Measurements from ENCODE around the gene ISG20L2. TPM values are rescaled to one million over a fixed set of nuclear protein-coding genes. Genes with fewer than 3 reads are reported as not detected.

ISG20L2 gene
- total RNA-seq, 1 experiment from 2014 or later, result 33.2 TPM

DNA sequence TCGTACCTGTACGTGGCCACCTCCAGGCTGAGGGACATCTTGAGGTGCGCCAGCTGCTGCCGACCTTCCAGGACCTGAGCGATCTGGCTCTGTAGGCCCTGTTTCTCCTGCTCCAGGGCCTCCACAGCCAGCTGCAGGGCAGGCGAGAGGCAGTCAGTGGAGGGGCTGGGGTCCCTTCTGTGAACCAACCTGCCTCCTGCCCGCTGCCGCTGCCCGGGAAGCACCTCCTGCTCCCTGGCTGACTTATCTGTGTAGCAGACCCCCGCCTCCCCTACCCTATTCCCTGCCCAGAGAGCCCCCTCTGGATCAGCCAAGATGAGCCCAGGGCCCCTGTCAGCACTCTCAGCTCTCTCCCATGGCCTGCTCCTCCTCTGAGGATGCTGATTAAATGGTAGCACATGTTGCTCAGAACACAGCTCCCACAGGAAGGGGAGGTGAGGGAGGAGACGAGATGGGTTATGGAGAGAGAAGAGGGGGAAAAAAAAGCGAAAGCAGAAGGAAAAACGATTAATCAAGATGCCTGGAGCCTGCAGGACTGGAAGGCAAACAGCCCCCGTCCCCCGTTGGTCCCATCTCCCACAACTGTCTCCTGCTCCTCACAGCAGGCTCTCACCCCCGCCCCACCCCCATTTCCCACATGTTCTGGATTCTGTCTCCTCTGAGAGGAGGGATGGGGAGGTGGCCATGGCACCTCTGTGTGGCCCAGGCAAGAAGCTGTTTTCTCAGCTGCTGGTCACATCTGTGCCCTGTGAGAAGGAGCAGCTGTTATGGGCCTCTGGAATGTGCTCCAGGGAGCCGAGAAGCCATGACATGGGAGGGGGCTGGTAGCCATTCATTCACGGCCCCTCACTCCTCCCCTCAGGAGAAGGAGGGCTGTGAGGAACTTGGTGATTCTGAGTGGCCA is 53.1 kb downstream of the ISG20L2 start:
- Histone ChIP-seq H3K9me3 (ENCODE audit: insufficient read depth, low read depth) (no peaks in the 10 kb centered on the region), H3K27ac (no peak overlapping the region), H3K79me2 (ENCODE audit: low read depth) (no peaks in the 10 kb centered on the region), H2AFZ (no peak overlapping the region), H3K4me3 (no peak overlapping the region), H3K4me1 (replicated peaks; ENCODE audit: insufficient read depth) (peaks cover 9% of the 10 kb centered on the region), H3F3A (ENCODE audit: insufficient read depth, low read depth) (no peaks in the 10 kb centered on the region; the same call in 1 of the 2 replicates), H3K9me2 (ENCODE audit: insufficient read depth) (no peaks in the 10 kb centered on the region), H3K36me3 (ENCODE audit: low read depth) (no peaks in the 10 kb centered on the region), H3K4me2 (no peak overlapping the region), H4K20me1 (ENCODE audit: insufficient read depth) (no peaks in the 10 kb centered on the region), H3K27me3 (ENCODE audit: insufficient read depth, low read depth) (peaks cover 42% of the 10 kb centered on the region)
- intact Hi-C loops (cut with micrococcal nuclease; ENCODE audit: unreplicated experiment), result no loop called here
- POLR2A ChIA-PET (ENCODE audit: unreplicated experiment), result interaction anchor here (0.7 kb wide), 1 partner anchor 68 kb away, joined by 5 read pairs; no protein-coding TSS in a partner anchor
- DNase-seq, result no peak
- no TSS peak for BruUV-seq (replicated peaks)
- TF ChIP-seq, protein P1, sequence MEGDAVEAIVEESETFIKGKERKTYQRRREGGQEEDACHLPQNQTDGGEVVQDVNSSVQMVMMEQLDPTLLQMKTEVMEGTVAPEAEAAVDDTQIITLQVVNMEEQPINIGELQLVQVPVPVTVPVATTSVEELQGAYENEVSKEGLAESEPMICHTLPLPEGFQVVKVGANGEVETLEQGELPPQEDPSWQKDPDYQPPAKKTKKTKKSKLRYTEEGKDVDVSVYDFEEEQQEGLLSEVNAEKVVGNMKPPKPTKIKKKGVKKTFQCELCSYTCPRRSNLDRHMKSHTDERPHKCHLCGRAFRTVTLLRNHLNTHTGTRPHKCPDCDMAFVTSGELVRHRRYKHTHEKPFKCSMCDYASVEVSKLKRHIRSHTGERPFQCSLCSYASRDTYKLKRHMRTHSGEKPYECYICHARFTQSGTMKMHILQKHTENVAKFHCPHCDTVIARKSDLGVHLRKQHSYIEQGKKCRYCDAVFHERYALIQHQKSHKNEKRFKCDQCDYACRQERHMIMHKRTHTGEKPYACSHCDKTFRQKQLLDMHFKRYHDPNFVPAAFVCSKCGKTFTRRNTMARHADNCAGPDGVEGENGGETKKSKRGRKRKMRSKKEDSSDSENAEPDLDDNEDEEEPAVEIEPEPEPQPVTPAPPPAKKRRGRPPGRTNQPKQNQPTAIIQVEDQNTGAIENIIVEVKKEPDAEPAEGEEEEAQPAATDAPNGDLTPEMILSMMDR (conservative IDR thresholded peaks at IDR 0.05), result no peak
- TF ChIP-seq EZH2 (IDR thresholded peaks at IDR 0.05; ENCODE audit: low read depth), result no peak
- CTCF ChIA-PET, result interaction anchor here (0.7 kb wide), 1 partner anchor 14 kb away, joined by 15 read pairs; no protein-coding TSS in a partner anchor

DNA sequence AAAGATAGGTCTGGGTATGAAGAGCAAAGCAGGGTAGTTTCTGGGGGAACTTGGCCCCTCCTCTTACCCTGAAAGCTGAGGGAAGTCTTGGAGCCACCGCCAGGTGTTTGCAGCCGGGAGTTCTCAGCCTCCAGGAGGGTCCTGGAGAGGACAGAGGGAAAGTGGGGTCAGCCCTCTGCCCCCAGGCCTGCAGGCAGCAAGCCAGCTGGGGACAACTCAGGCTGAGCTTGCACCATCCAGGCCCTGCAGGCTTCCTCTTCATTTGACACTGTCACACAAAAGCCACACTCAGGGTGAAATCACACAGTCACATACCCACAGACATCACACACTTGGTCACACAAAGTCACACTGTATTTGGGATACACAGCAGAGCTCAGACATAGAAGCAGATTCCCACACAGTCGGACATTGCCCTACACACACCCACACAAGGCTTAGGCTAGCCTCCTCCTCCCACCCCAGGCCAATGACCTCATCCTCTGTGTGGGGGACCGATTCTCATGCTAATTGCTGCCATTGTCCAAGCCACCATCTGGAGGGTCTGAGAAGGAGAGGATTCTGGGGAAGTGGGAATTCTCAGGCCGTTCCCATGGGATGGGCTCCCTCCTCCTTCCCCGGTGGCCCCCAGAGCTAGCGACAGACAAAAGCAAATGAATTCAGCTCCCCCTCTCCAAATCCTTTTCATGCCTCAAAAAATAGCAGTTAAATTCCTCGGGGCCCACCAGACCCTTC is 55.0 kb downstream of the ISG20L2 start:
- Histone ChIP-seq H3K9me2 (ENCODE audit: insufficient read depth) (no peaks in the 10 kb centered on the region), H3K27ac (no peak overlapping the region), H3F3A (ENCODE audit: insufficient read depth, low read depth) (no peaks in the 10 kb centered on the region; the same call in 1 of the 2 replicates), H3K36me3 (ENCODE audit: low read depth) (no peaks in the 10 kb centered on the region), H4K20me1 (ENCODE audit: insufficient read depth) (no peaks in the 10 kb centered on the region), H3K4me1 (replicated peaks; ENCODE audit: insufficient read depth) (peaks cover 9% of the 10 kb centered on the region), H3K79me2 (ENCODE audit: low read depth) (no peaks in the 10 kb centered on the region), H3K27me3 (ENCODE audit: insufficient read depth, low read depth) (peaks cover 30% of the 10 kb centered on the region; the same call in 1 of the 2 replicates), H3K9me3 (ENCODE audit: insufficient read depth, low read depth) (no peaks in the 10 kb centered on the region), H3K4me2 (no peak overlapping the region), H3K4me3 (no peak overlapping the region), H2AFZ (no peak overlapping the region)
- POLR2A ChIA-PET (ENCODE audit: unreplicated experiment), result no interaction called here
- no TSS peak for BruUV-seq (replicated peaks)
- intact Hi-C loops (cut with micrococcal nuclease; ENCODE audit: unreplicated experiment), result no loop called here
- no peak for DNase-seq
- CTCF ChIA-PET, result no interaction called here
- TF ChIP-seq EZH2 (IDR thresholded peaks at IDR 0.05; ENCODE audit: low read depth), result no peak
- TF ChIP-seq, protein P1 (conservative IDR thresholded peaks at IDR 0.05), result no peak

Other genes starting within 250 kb of the ISG20L2 start
- gene MEF2D, start 228.0 kb downstream of the ISG20L2 start, total RNA-seq (2021), result 25.5 and 33.5 TPM in 2 replicates
- gene IQGAP3, start 156.2 kb downstream of the ISG20L2 start, total RNA-seq (2021), result 63.1 and 63.4 TPM in 2 replicates
- gene TTC24, start 149.0 kb downstream of the ISG20L2 start, total RNA-seq (2021), result not detected in 2 replicates
- 83.9 and 90.3 TPM in 2 replicates for gene NAXE, start 137.0 kb downstream of the ISG20L2 start, total RNA-seq (2021)
- gene GPATCH4, start 127.3 kb downstream of the ISG20L2 start, total RNA-seq (2021), result 17.5 and 17.6 TPM in 2 replicates
- gene HAPLN2, start 109.4 kb downstream of the ISG20L2 start, total RNA-seq (2021), result 0.58 TPM in 1 of 2 replicates, not detected in the other
- not detected in 2 replicates for gene BCAN, start 86.6 kb downstream of the ISG20L2 start, total RNA-seq (2021)
- gene NES, start 51.4 kb downstream of the ISG20L2 start, total RNA-seq (2021), result 6.8 and 7.0 TPM in 2 replicates
- 142 and 286 TPM in 2 replicates for gene CRABP2, start 23.2 kb downstream of the ISG20L2 start, total RNA-seq (2021)
- 51.0 and 77.7 TPM in 2 replicates for gene METTL25B, start 297 bp downstream of the ISG20L2 start, total RNA-seq (2021)
- gene MRPL24, start 12.3 kb upstream of the ISG20L2 start, total RNA-seq (2021), result 74.1 and 85.3 TPM in 2 replicates
- gene HDGF, start 22.9 kb upstream of the ISG20L2 start, total RNA-seq (2021), result 472 and 498 TPM in 2 replicates
- 47.8 and 56.6 TPM in 2 replicates for gene PRCC, start 38.8 kb upstream of the ISG20L2 start, total RNA-seq (2021)
- gene SH2D2A, start 88.1 kb upstream of the ISG20L2 start, total RNA-seq (2021), result 4.0 and 5.8 TPM in 2 replicates
- gene INSRR, start 130.4 kb upstream of the ISG20L2 start, total RNA-seq (2021), result not detected in 2 replicates
- not detected in 2 replicates for gene NTRK1, start 132.1 kb upstream of the ISG20L2 start, total RNA-seq (2021)
- gene PEAR1, start 165.0 kb upstream of the ISG20L2 start, total RNA-seq (2021), result 9.8 and 12.2 TPM in 2 replicates
- not detected in 2 replicates for gene LRRC71, start 191.9 kb upstream of the ISG20L2 start, total RNA-seq (2021)